ENCODE measurements around the gene ABI3BP.

ABI3BP gene

GRCh38 chr3:100879195-100879810 is 113.9 kb downstream of the ABI3BP start:
- FAIRE-seq = no peak

GRCh38 chr3:100877286-100877685 is 115.9 kb downstream of the ABI3BP start:
- FAIRE-seq = no peak

GRCh38 chr3:100875239-100875638 is 118.0 kb downstream of the ABI3BP start:
- no peak for FAIRE-seq

- no peak for FAIRE-seq
Measured at GRCh38 chr3:100873611-100874010, 119.6 kb downstream of the ABI3BP start.

- no peak for FAIRE-seq
Measured at GRCh38 chr3:100871306-100871705, 121.9 kb downstream of the ABI3BP start.

- FAIRE-seq = no peak
Measured at GRCh38 chr3:100869787-100870186, 123.4 kb downstream of the ABI3BP start.

GRCh38 chr3:100868894-100869293 is 124.3 kb downstream of the ABI3BP start:
- no peak for FAIRE-seq

- FAIRE-seq = no peak
Measured at GRCh38 chr3:100868096-100868495, 125.1 kb downstream of the ABI3BP start.

GRCh38 chr3:100865442-100865841 is 127.8 kb downstream of the ABI3BP start:
- FAIRE-seq = no peak

GRCh38 chr3:100864471-100865250 is 128.6 kb downstream of the ABI3BP start:
- no peak for FAIRE-seq

GRCh38 chr3:100857863-100858262 is 135.4 kb downstream of the ABI3BP start:
- FAIRE-seq = no peak

- no peak for FAIRE-seq
Measured at GRCh38 chr3:100856821-100857220, 136.4 kb downstream of the ABI3BP start.

- no peak for FAIRE-seq
Measured at GRCh38 chr3:100852840-100853239, 140.4 kb downstream of the ABI3BP start.

- no peak for FAIRE-seq
Measured at GRCh38 chr3:100850701-100851100, 142.5 kb downstream of the ABI3BP start.

GRCh38 chr3:100850156-100850555 is 143.1 kb downstream of the ABI3BP start:
- FAIRE-seq = no peak

- FAIRE-seq = no peak
Measured at GRCh38 chr3:100844063-100844936, 148.9 kb downstream of the ABI3BP start.

- FAIRE-seq = no peak
Measured at GRCh38 chr3:100838157-100838556, 155.1 kb downstream of the ABI3BP start.

- FAIRE-seq = no peak
Measured at GRCh38 chr3:100836661-100837060, 156.6 kb downstream of the ABI3BP start.

- FAIRE-seq = no peak
Measured at GRCh38 chr3:100834332-100834731, 158.9 kb downstream of the ABI3BP start.

GRCh38 chr3:100833483-100833882 is 159.7 kb downstream of the ABI3BP start:
- FAIRE-seq = no peak

- FAIRE-seq = no peak
Measured at GRCh38 chr3:100831629-100832028, 161.6 kb downstream of the ABI3BP start.

GRCh38 chr3:100830931-100831330 is 162.3 kb downstream of the ABI3BP start:
- no peak for FAIRE-seq

- no peak for FAIRE-seq
Measured at GRCh38 chr3:100825574-100825973, 167.6 kb downstream of the ABI3BP start.

Data from colon (tissue), 2 donors.